ENCODE results near the gene RYR3.

The RYR3 gene

DNA sequence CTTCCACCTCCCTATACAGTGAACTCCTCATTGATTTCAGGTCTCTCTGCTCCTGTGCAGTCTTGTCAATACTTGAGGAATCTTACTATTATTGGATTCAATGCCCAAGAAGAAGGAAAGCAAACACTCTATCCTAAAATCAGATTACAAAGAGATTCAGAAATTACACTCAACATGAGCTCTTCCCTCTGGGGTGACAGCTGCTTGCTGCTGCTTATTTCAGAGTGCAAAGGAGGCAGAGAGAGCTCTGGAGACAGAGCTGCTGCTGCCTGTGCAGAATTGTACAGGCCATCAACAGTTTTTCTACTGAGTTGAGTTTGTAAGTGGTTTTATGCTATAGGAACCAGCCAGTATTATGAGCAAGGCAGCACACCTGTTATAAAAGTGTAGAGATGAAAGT, 7.1 kb downstream of the RYR3 start:
- no peak for DNase-seq

DNA sequence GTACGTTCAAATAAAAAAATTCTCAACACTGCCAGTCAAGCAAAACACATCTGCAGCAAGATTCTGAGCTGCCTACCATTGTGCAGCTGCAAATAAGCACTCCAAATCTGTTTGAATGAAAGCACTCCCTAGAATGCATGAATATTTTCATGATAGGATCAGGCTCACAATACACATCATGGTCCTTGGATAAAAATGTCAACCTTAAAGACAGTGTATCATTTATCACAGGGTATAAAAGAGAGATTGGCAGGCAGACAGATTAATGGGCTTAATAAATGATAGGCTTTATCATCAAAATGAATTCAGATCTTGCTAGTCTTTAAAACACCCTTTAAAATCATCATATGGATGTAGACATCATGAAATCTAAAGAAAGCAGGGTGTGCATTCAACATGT, 9.2 kb downstream of the RYR3 start:
- DNase-seq, result no peak

GRCh38 chr15:33322091-33322490, 11.3 kb downstream of the RYR3 start:
- peak in 1 of 56 donors; percentile 4 for DNase-seq

DNA sequence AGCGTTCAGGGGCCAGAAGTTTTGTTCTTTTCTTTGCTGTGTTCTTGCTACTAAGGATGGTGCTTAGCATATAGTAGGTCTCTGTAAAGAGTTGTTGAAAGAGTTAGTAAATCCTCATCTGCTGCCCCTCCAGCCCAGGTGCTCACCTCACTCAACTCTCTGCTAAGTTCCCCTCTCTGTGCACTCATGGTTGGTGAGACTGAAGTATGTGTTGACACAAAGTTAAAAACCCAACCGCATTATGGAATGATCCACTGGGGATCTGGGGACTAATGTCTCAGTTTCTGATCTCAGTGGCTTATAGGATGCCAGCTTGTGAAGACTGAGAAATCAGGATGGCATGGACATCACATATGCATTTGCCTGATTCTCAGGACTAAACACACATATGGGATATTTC, 13.8 kb downstream of the RYR3 start:
- no peak for DNase-seq

DNA sequence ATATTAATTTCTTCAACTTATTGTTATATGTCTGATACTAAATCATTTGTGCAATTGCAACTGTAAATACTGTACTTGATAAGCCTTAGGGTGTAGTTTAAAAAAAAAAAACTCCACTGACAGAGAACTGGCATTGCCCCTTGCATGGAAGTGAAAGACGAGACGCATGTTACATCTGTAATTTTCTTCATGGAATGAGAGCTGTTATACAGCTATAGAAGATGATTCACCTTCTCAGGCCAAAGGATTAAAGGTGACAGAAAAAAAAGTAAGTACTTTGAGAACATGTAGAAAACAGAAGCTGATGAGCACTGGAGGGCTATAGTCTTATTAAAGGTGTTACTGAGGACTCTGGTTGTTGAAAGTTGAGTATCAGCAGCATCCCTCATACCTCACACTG, 16.1 kb downstream of the RYR3 start:
- no peak for DNase-seq

DNA sequence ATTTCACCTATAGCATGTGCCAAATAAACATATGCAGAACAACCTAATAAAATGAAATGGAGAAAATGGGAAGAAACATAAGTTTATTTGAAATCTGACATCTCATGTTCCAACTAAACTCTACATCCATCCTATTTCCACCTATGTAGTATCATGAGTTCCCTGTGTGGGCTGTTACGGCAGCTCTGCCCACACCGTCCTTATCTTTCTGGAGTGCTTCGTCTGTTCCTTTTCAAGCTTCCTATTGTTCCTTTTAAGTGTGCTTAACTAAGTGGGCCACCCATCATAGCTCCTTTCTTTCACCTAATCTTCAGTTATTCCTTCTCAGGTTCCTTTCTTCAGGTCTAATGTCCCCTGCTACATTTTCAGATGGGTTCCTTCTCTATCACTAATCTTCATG, 17.3 kb downstream of the RYR3 start:
- DNase-seq, result no peak

- DNase-seq, result no peak
Observed at GRCh38 chr15:33329457-33329856, 18.7 kb downstream of the RYR3 start.

GRCh38 chr15:33330931-33331330, 20.2 kb downstream of the RYR3 start:
- no peak for DNase-seq

- DNase-seq, result peak in 4 of 56 donors; percentile 1 to 20 (median 5)
Observed at GRCh38 chr15:33341953-33342352, 31.2 kb downstream of the RYR3 start.

- peak in 1 of 56 donors; percentile 3 for DNase-seq
Observed at GRCh38 chr15:33343275-33343674, 32.5 kb downstream of the RYR3 start.

- DNase-seq, result no peak
Observed at GRCh38 chr15:33344111-33344510, 33.3 kb downstream of the RYR3 start.

- no peak for DNase-seq
Observed at GRCh38 chr15:33344530-33344929, 33.8 kb downstream of the RYR3 start.

DNA sequence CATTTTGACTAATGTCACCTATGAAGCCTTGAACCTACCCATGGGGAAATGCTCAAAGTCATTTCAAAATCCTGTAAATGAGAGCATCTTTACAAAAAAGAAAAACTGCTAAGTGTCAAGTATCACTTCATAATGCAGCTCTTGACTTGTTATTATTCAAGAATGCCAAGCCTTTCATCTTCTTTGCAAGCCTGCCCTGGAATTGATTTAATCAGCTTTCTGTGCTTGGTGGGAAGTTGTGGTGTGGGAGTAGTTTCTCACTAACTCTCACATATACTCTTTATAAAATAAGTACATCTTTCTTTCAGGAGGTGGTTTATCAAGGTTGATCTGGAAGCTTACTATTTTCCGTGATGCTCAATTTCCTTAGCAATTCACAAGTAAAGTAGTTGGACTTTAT, 43.6 kb downstream of the RYR3 start:
- DNase-seq, result peak in 5 of 56 donors; percentile 6 to 27 (median 14)

DNA sequence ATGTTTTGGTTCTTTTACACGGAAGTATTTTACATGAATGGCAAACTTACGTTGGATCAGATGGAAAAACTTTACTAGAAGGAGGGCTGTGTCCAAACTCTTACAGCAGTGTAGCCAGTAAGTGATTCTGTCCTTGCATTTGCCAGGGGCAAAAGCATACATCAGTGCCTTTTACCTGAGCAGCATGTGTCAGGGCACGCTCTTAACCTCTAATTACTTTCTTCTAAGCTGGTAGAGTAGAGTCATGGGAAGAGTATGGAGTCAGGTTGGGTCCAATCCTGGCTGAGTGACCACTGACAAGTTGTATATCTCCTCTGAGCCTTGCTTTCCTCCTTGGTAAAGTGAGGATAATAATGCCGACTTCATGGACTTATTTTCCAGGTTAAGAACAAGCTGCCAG, 47.1 kb downstream of the RYR3 start:
- no peak for DNase-seq

DNA sequence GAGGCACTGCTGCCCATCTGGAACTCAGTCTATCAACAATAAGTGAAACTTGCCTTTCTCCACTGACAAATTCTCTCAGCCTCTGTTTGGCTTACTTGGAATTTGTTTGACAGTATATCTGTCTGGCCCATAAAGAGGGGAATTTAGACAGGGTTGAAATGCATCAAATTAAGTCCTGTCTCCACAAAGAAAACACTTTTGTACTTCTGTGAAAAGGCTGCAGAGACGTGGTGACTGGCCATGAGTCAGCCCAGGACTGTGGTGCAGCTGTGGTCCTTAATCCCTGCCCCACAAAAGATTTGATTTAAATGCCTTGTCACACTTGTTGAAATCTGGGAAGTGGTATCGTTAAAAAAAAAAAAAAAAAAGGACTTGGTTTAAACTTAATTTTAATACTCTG, 47.5 kb downstream of the RYR3 start:
- peak in 1 of 56 donors; percentile 1 for DNase-seq

DNA sequence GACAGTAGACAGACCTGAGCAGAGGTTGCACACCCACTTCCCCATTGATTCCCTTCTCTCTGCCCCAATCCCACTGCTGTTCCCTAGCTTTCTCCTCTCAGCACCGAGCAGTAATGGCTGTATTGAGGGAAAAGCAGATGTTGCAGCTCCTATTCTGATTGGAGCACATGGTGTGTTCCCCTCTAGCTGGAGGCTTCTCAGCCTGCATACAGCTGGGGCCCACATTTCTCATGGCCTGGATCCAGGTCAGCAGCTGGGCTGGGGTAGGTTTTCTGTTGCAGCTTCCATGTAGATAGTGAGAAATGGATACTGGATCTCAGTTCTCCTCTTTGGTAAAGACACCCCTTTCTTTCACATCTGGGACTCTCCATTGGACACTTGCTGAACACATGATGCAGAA, 50.1 kb downstream of the RYR3 start:
- no peak for DNase-seq

GRCh38 chr15:33369941-33370622, 59.3 kb downstream of the RYR3 start:
- peak in 1 of 56 donors; percentile 1 for DNase-seq

DNA sequence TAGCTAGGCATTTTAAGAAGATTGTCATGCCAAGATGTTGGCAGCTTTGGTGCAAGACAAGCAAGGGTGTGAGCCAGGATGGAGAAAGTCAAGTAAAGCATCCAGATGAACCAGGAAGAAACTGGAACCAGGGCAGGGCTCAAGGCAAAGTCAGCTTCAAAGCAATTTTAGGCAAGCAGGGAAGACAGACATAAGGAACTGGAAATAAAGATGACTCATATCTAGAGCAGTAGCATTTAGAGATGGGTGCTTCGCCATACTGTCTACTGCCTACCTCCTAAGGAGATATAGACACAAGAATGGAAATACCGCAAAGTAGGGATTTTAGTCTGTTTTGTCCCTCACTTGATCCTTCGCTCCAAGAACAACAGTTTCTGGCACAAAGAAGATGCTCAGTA, 59.9 kb downstream of the RYR3 start:
- DNase-seq, result no peak

DNA sequence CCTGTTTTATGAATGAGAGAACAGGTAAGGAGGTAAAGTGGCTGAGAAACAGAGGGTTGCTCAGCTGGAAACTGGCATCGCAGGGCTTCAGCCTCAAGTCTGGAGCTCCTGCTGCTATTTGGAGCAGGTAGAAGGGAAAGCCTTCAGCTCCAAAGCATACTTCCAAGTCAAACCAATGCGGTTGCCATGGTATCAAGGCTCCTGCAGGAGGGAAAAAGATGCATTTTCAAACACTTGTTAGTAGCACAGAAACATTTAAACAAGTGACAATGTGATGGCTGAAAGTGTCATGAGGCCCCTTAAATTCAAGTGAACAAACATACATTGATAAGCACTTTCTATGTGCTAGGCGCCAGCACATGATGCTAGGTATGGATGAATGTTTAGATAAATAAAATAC, 60.4 kb downstream of the RYR3 start:
- peak in 4 of 56 donors; percentile 6 to 30 (median 16) for DNase-seq

DNA sequence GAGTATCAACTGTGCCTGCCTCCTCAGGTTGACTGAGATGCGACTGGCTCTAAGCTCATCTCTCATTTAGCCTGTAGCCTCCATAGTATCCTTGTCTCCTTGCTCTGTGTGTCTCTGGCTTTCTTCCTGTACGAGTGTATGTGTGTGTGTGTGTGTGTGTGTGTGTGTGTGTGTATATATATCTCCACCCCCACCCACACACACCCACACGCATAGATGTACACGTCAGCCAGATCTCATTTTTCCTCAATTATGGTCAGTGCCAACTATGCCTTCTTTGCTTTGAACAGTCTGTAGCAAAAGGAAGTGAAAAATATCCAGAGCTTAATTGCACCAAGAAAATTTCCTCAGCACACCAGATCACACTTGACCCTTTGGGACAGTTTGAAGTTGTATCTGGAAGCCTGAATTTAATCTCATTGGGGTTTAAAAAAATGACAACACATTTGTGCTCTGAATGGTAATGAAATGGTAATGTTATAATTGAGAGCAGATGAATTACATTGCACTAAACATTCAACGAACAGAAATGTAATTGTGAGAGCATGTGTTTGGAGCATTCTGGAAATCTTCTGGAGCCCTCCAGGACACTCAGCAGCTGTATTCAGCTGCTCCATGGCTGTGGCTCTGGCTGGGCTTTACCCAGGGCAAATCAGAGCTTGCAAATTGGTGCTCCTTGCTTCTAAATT, 63.6 kb downstream of the RYR3 start:
- DNase-seq, result no peak

DNA sequence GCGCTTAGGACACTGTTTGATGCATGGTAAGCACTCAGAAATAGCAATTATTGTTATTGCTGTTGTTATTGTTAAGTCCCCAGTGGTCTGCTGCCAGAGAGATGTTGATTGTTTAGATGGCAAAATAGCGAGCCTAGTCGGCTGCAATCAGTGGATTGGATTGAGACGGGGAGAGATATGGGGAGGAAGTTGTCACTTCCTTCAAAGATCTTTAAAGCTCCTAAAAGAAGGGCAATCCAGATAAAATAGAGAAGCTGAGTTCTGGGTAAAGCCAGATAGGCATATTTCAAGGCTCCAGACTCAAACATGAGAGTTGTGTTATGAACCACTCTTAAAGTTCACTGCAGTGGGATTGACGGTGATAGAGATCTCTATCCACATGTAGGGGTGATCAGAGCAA, 64.5 kb downstream of the RYR3 start:
- no peak for DNase-seq

DNA sequence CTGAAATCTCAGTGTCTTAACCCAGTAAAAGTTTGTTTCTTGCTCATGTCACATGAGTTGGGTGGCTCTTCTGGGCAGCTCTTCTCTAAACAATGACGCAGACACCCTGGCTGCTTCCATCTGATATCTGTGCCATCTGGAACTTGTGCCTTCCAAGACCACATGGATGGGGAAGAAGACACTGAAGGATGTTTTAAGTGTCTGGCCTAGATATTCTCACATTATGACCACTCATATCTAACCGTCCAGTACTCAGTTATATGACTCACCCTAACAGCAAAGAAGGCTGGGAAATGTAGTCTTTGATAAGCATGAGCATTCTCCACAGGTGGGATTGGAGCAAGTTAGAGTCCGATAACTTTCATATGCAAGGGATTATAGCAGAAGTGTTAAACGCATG, 66.4 kb downstream of the RYR3 start:
- DNase-seq, result no peak

- DNase-seq, result no peak
Observed at GRCh38 chr15:33378866-33379480, 68.2 kb downstream of the RYR3 start.

Data from nucleus accumbens (tissue), 56 donors.